WTC11 (cell line): ENCODE data around the gene ARL6IP6. TPM values are rescaled to one million over a fixed set of nuclear protein-coding genes. Genes with fewer than 3 reads are reported as not detected.

Experiments
- CREB1 ChIP-seq: sonication (generic); formaldehyde crosslinking; IDR thresholded peaks from 2 replicates; pipeline ENCODE4 v1.8.0; 2023; ENCODE audit warnings: mild to moderate bottlenecking, missing genetic modification reagents
- EMX1 ChIP-seq: fragments of 250-450 bp; sonication (Bioruptor Pico); IDR thresholded peaks from 2 replicates; pipeline ENCODE4 v1.8.0; 2021; ENCODE audit warnings: mild to moderate bottlenecking
- ESRRA ChIP-seq: sonication (generic); formaldehyde crosslinking; IDR thresholded peaks from 2 replicates; pipeline ENCODE4 v1.8.1; 2022; ENCODE audit warnings: mild to moderate bottlenecking, missing genetic modification reagents, borderline replicate concordance
- ETV6 ChIP-seq: sonication (generic); formaldehyde crosslinking; IDR thresholded peaks from 2 replicates; pipeline ENCODE4 v1.8.1; 2022; ENCODE audit warnings: mild to moderate bottlenecking, missing genetic modification reagents
- GABPB1 ChIP-seq: sonication (generic); formaldehyde crosslinking; IDR thresholded peaks from 2 replicates; pipeline ENCODE4 v1.8.1; 2023; ENCODE audit warnings: mild to moderate bottlenecking, missing genetic modification reagents
- NR1H2 ChIP-seq: sonication (generic); formaldehyde crosslinking; IDR thresholded peaks from 2 replicates; pipeline ENCODE4 v1.9.0; 2021; ENCODE audit warnings: mild to moderate bottlenecking, moderate library complexity, missing genetic modification reagents
- NR3C1 ChIP-seq: sonication (generic); formaldehyde crosslinking; conservative IDR thresholded peaks from 2 replicates; pipeline ENCODE4 v1.8.1; 2023; ENCODE audit warnings: low read depth, mild to moderate bottlenecking, missing genetic modification reagents
- RORB ChIP-seq: fragments of 250-450 bp; sonication (Bioruptor Pico); IDR thresholded peaks from 2 replicates; pipeline ENCODE4 v1.9.0; 2021; ENCODE audit warnings: mild to moderate bottlenecking
- SMAD3 ChIP-seq: sonication (generic); formaldehyde crosslinking; IDR thresholded peaks from 2 replicates; pipeline ENCODE4 v1.8.0; 2022; ENCODE audit warnings: missing genetic modification reagents, mild to moderate bottlenecking, borderline replicate concordance
- SMAD4 ChIP-seq: sonication (generic); formaldehyde crosslinking; IDR thresholded peaks from 2 replicates; pipeline ENCODE4 v1.8.0; 2022; ENCODE audit warnings: mild to moderate bottlenecking, missing genetic modification reagents
- TCF7 ChIP-seq: sonication (generic); formaldehyde crosslinking; IDR thresholded peaks from 2 replicates; pipeline ENCODE4 v1.8.0; 2022; ENCODE audit warnings: mild to moderate bottlenecking, low read depth, missing genetic modification reagents, moderate library complexity
- TEAD1 ChIP-seq: sonication (generic); formaldehyde crosslinking; IDR thresholded peaks from 2 replicates; pipeline ENCODE4 v1.8.0; 2022; ENCODE audit warnings: mild to moderate bottlenecking, missing genetic modification reagents
- TEAD4 ChIP-seq: sonication (generic); formaldehyde crosslinking; IDR thresholded peaks from 2 replicates; pipeline ENCODE4 v1.8.0; 2022; ENCODE audit warnings: mild to moderate bottlenecking, missing genetic modification reagents
- ZNF138 ChIP-seq: sonication (generic); formaldehyde crosslinking; conservative IDR thresholded peaks from 2 replicates; pipeline ENCODE4 v1.8.1; 2022; ENCODE audit warnings: mild to moderate bottlenecking, moderate library complexity, missing genetic modification reagents
- ZNF423 ChIP-seq: fragments of 250-450 bp; sonication (Bioruptor Pico); IDR thresholded peaks from 2 replicates; pipeline ENCODE4 v2.1.2; 2022; ENCODE audit warnings: mild to moderate bottlenecking, moderate library complexity
- total RNA-seq: library from RNA; stranded (reverse); gene quantifications from 3 replicates; pipeline ENCODE4 v1.2.3, GENCODE V29; 2021
- TF ChIP-seq, protein P1 (sequence below): sonication (generic); formaldehyde crosslinking; IDR thresholded peaks from 2 replicates; pipeline ENCODE4 v1.8.0; 2023; ENCODE audit warnings: missing genetic modification reagents, mild to moderate bottlenecking, borderline replicate concordance
- TF ChIP-seq, protein P2 (sequence below): sonication (generic); formaldehyde crosslinking; IDR thresholded peaks from 2 replicates; pipeline ENCODE4 v1.8.1; 2023; ENCODE audit warnings: mild to moderate bottlenecking, moderate library complexity, missing genetic modification reagents
- TF ChIP-seq, protein P3 (sequence below): sonication (generic); formaldehyde crosslinking; IDR thresholded peaks from 2 replicates; pipeline ENCODE4 v1.8.0; 2023; ENCODE audit warnings: mild to moderate bottlenecking, missing genetic modification reagents
- TF ChIP-seq, protein P4 (sequence below): sonication (generic); formaldehyde crosslinking; IDR thresholded peaks from 2 replicates; pipeline ENCODE4 v1.8.0; 2022; ENCODE audit warnings: mild to moderate bottlenecking, missing genetic modification reagents
- TF ChIP-seq, protein P5 (sequence below): sonication (generic); formaldehyde crosslinking; IDR thresholded peaks from 2 replicates; pipeline ENCODE4 v1.8.0; 2023; ENCODE audit warnings: missing genetic modification reagents
- TF ChIP-seq, protein P6 (sequence below): sonication (generic); formaldehyde crosslinking; IDR thresholded peaks from 2 replicates; pipeline ENCODE4 v1.8.1; 2023; ENCODE audit warnings: mild to moderate bottlenecking, missing genetic modification reagents, moderate library complexity
- TF ChIP-seq, protein P7 (sequence below): fragments of 250-450 bp; sonication (Bioruptor Pico); IDR thresholded peaks from 2 replicates; pipeline ENCODE4 v1.9.0; 2021; ENCODE audit warnings: moderate library complexity, mild to moderate bottlenecking, inconsistent platforms, borderline replicate concordance
- TF ChIP-seq, protein P8 (sequence below): sonication (generic); formaldehyde crosslinking; IDR thresholded peaks from 2 replicates; pipeline ENCODE4 v1.8.0; 2022; ENCODE audit warnings: mild to moderate bottlenecking, missing genetic modification reagents

The ARL6IP6 gene
- total RNA-seq, 1 experiment from 2014 or later: 40.4 TPM

DNA sequence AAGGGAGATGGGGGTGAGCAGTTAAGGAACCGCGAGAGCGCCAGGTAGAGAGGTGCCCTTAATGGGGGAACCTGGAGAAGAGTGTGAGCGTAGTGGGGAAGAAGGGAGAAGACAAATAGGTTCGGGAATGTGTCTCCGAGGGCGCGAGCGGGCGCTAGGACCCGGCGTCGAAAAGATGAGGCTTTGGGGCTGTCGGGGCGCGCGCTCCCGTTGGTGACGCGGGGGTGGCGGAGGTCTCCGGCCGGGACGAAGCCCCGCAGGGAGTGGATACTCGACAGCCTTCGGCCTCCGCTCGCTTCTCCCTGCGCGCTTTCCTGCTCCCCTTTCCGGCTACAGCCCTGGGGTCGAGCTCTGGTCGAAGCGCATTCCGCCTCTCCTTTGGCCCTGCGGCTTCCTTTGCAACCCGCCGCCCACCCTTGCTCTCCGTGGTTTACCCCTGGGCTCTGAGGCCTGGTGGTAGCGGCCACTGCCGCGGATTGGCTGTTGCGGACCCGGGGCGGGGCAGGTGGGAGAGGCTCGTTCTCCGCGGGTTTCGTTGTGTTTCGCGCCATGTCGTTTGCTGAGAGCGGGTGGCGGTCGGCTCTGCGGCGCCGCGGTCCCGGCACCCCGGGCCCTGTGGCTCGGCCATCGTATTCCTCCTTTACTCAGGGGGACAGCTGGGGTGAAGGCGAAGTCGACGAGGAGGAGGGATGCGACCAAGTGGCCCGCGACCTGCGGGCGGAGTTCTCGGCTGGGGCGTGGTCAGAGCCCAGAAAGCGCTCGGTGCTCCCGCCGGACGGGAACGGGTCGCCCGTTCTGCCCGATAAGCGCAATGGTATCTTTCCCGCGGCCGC is at the start of gene ARL6IP6 (continued):
- TF ChIP-seq, protein P1, sequence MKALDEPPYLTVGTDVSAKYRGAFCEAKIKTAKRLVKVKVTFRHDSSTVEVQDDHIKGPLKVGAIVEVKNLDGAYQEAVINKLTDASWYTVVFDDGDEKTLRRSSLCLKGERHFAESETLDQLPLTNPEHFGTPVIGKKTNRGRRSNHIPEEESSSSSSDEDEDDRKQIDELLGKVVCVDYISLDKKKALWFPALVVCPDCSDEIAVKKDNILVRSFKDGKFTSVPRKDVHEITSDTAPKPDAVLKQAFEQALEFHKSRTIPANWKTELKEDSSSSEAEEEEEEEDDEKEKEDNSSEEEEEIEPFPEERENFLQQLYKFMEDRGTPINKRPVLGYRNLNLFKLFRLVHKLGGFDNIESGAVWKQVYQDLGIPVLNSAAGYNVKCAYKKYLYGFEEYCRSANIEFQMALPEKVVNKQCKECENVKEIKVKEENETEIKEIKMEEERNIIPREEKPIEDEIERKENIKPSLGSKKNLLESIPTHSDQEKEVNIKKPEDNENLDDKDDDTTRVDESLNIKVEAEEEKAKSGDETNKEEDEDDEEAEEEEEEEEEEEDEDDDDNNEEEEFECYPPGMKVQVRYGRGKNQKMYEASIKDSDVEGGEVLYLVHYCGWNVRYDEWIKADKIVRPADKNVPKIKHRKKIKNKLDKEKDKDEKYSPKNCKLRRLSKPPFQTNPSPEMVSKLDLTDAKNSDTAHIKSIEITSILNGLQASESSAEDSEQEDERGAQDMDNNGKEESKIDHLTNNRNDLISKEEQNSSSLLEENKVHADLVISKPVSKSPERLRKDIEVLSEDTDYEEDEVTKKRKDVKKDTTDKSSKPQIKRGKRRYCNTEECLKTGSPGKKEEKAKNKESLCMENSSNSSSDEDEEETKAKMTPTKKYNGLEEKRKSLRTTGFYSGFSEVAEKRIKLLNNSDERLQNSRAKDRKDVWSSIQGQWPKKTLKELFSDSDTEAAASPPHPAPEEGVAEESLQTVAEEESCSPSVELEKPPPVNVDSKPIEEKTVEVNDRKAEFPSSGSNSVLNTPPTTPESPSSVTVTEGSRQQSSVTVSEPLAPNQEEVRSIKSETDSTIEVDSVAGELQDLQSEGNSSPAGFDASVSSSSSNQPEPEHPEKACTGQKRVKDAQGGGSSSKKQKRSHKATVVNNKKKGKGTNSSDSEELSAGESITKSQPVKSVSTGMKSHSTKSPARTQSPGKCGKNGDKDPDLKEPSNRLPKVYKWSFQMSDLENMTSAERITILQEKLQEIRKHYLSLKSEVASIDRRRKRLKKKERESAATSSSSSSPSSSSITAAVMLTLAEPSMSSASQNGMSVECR (CRISPR knock-in tag): no peak; the same call in 1 of the 2 replicates
- TF ChIP-seq ZNF423 (CRISPR knock-in tag) (no peak), ESRRA (CRISPR knock-in tag) (no peak), ZNF138 (CRISPR knock-in tag) (no peak), NR1H2 (CRISPR knock-in tag) (no peak), GABPB1 (CRISPR knock-in tag) (peak; percentile 53; the same call in 1 of the 2 replicates), SMAD4 (CRISPR knock-in tag) (no peak), EMX1 (CRISPR knock-in tag) (no peak), RORB (CRISPR knock-in tag) (no peak), SMAD3 (peak; percentile 69; the same call in 1 of the 2 replicates), CREB1 (CRISPR knock-in tag) (no peak; the same call in 1 of the 2 replicates), ETV6 (CRISPR knock-in tag) (peak; percentile 82), TEAD1 (CRISPR knock-in tag) (no peak), TEAD4 (no peak; the same call in 1 of the 2 replicates), TCF7 (CRISPR knock-in tag) (no peak), NR3C1 (no peak)
- TF ChIP-seq, protein P2, sequence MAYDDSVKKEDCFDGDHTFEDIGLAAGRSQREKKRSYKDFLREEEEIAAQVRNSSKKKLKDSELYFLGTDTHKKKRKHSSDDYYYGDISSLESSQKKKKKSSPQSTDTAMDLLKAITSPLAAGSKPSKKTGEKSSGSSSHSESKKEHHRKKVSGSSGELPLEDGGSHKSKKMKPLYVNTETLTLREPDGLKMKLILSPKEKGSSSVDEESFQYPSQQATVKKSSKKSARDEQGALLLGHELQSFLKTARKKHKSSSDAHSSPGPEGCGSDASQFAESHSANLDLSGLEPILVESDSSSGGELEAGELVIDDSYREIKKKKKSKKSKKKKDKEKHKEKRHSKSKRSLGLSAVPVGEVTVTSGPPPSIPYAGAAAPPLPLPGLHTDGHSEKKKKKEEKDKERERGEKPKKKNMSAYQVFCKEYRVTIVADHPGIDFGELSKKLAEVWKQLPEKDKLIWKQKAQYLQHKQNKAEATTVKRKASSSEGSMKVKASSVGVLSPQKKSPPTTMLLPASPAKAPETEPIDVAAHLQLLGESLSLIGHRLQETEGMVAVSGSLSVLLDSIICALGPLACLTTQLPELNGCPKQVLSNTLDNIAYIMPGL (CRISPR knock-in tag): peak; percentile 79; the same call in 1 of the 2 replicates
- TF ChIP-seq, protein P3, sequence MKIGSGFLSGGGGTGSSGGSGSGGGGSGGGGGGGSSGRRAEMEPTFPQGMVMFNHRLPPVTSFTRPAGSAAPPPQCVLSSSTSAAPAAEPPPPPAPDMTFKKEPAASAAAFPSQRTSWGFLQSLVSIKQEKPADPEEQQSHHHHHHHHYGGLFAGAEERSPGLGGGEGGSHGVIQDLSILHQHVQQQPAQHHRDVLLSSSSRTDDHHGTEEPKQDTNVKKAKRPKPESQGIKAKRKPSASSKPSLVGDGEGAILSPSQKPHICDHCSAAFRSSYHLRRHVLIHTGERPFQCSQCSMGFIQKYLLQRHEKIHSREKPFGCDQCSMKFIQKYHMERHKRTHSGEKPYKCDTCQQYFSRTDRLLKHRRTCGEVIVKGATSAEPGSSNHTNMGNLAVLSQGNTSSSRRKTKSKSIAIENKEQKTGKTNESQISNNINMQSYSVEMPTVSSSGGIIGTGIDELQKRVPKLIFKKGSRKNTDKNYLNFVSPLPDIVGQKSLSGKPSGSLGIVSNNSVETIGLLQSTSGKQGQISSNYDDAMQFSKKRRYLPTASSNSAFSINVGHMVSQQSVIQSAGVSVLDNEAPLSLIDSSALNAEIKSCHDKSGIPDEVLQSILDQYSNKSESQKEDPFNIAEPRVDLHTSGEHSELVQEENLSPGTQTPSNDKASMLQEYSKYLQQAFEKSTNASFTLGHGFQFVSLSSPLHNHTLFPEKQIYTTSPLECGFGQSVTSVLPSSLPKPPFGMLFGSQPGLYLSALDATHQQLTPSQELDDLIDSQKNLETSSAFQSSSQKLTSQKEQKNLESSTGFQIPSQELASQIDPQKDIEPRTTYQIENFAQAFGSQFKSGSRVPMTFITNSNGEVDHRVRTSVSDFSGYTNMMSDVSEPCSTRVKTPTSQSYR (CRISPR knock-in tag): 0 out of 2 replicates have a peak, but pooled peaks have one; percentile 63
- TF ChIP-seq, protein P4, sequence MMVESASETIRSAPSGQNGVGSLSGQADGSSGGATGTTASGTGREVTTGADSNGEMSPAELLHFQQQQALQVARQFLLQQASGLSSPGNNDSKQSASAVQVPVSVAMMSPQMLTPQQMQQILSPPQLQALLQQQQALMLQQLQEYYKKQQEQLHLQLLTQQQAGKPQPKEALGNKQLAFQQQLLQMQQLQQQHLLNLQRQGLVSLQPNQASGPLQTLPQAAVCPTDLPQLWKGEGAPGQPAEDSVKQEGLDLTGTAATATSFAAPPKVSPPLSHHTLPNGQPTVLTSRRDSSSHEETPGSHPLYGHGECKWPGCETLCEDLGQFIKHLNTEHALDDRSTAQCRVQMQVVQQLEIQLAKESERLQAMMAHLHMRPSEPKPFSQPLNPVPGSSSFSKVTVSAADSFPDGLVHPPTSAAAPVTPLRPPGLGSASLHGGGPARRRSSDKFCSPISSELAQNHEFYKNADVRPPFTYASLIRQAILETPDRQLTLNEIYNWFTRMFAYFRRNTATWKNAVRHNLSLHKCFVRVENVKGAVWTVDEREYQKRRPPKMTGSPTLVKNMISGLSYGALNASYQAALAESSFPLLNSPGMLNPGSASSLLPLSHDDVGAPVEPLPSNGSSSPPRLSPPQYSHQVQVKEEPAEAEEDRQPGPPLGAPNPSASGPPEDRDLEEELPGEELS (CRISPR knock-in tag): peak; percentile 78; the same call in 1 of the 2 replicates
- TF ChIP-seq, protein P5, sequence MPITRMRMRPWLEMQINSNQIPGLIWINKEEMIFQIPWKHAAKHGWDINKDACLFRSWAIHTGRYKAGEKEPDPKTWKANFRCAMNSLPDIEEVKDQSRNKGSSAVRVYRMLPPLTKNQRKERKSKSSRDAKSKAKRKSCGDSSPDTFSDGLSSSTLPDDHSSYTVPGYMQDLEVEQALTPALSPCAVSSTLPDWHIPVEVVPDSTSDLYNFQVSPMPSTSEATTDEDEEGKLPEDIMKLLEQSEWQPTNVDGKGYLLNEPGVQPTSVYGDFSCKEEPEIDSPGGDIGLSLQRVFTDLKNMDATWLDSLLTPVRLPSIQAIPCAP (CRISPR knock-in tag): 0 out of 2 replicates have a peak, but pooled peaks have one; percentile 5
- TF ChIP-seq, protein P6, sequence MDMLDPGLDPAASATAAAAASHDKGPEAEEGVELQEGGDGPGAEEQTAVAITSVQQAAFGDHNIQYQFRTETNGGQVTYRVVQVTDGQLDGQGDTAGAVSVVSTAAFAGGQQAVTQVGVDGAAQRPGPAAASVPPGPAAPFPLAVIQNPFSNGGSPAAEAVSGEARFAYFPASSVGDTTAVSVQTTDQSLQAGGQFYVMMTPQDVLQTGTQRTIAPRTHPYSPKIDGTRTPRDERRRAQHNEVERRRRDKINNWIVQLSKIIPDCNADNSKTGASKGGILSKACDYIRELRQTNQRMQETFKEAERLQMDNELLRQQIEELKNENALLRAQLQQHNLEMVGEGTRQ: no peak; the same call in 1 of the 2 replicates
- TF ChIP-seq, protein P7, sequence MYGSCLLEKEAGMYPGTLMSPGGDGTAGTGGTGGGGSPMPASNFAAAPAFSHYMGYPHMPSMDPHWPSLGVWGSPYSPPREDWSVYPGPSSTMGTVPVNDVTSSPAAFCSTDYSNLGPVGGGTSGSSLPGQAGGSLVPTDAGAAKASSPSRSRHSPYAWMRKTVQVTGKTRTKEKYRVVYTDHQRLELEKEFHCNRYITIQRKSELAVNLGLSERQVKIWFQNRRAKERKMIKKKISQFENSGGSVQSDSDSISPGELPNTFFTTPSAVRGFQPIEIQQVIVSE (CRISPR knock-in tag): no peak
- TF ChIP-seq, protein P8, sequence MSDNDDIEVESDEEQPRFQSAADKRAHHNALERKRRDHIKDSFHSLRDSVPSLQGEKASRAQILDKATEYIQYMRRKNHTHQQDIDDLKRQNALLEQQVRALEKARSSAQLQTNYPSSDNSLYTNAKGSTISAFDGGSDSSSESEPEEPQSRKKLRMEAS (CRISPR knock-in tag): 0 out of 2 replicates have a peak, but pooled peaks have one; percentile 37
